ENCODE results near the gene ZNF443. TPM values are rescaled to one million over a fixed set of nuclear protein-coding genes. Genes with fewer than 3 reads are reported as not detected.
"Not testable (repeated sequence)": the region's sequence is repeated elsewhere in the genome, so short reads cannot be mapped to it uniquely, and the experiment has no call there.

ZNF443 gene
- total RNA-seq, 1 experiment from 2014 or later = 3.4 TPM

- H3K27ac ChIP-seq (ENCODE audit: low read length) = no peak overlapping the region
- intact Hi-C loops (cut with micrococcal nuclease) = no loop called here
- no peaks in the 10 kb centered on the region for H3F3A ChIP-seq (ENCODE audit: low read length, unreplicated experiment)
- DNase-seq (no peak), ATAC-seq (no peak)
- no peak overlapping the region for H2AFZ ChIP-seq (ENCODE audit: low read length)
- H3K27me3 ChIP-seq (ENCODE audit: low read length) = no peaks in the 10 kb centered on the region
- H3K36me3 ChIP-seq (ENCODE audit: low read depth, low read length) = peaks cover 3% of the 10 kb centered on the region; the same call in 1 of the 2 replicates
- ChIA-PET POLR2A (ENCODE audit: unreplicated experiment) (no interaction called here), CTCF (no interaction called here)
- no TSS peak for BruUV-seq (replicated peaks)
- no peak overlapping the region for H3K4me3 ChIP-seq (ENCODE audit: low read length)
- no peaks in the 10 kb centered on the region for H3K79me2 ChIP-seq (ENCODE audit: low read length)
- H4K20me1 ChIP-seq (ENCODE audit: low read length) = no peaks in the 10 kb centered on the region
- no peaks in the 10 kb centered on the region for H3K4me1 ChIP-seq (ENCODE audit: insufficient read depth, low read length)
- H3K4me2 ChIP-seq (ENCODE audit: low read length) = no peak overlapping the region
- H3K9ac ChIP-seq (ENCODE audit: low read length) = no peak overlapping the region
- no peak for TF ChIP-seq CTCF (conservative IDR thresholded peaks at IDR 0.05; ENCODE audit: low read depth, low read length)
- TF ChIP-seq EZH2phosphoT487 (IDR thresholded peaks at IDR 0.05; ENCODE audit: borderline replicate concordance, low read length) = no peak
- no peak for TF ChIP-seq EZH2 (IDR thresholded peaks at IDR 0.05; ENCODE audit: low read length, unreplicated experiment)
- no peaks in the 10 kb centered on the region for H3K9me2 ChIP-seq (replicated peaks; ENCODE audit: low read length)
- H3K9me3 ChIP-seq (ENCODE audit: low read length) = peaks cover 37% of the 10 kb centered on the region
Observed at GRCh38 chr19:12411893-12412292, 28.9 kb downstream of the ZNF443 start.

- Histone ChIP-seq H3K9me3 (ENCODE audit: low read length) (peaks cover 10% of the 10 kb centered on the region; the same call in 1 of the 2 replicates), H3K79me2 (ENCODE audit: low read length) (peaks cover 41% of the 10 kb centered on the region), H3K4me1 (ENCODE audit: insufficient read depth, low read length) (0 out of 2 replicates have a peak, but pooled peaks cover 4% of the 10 kb centered on the region), H3K9ac (ENCODE audit: low read length) (peak within 1 kb of the TSS; percentile 75), H3F3A (ENCODE audit: low read length, unreplicated experiment) (no peaks in the 10 kb centered on the region), H3K4me2 (ENCODE audit: low read length) (peak within 1 kb of the TSS; percentile 93), H3K4me3 (ENCODE audit: low read length) (peak within 1 kb of the TSS; percentile 92), H3K27me3 (ENCODE audit: low read length) (no peaks in the 10 kb centered on the region), H4K20me1 (ENCODE audit: low read length) (no peaks in the 10 kb centered on the region), H3K27ac (ENCODE audit: low read length) (peak within 1 kb of the TSS; percentile 67), H3K36me3 (ENCODE audit: low read depth, low read length) (peaks cover 17% of the 10 kb centered on the region), H3K9me2 (replicated peaks; ENCODE audit: low read length) (no peaks in the 10 kb centered on the region), H2AFZ (ENCODE audit: low read length) (peak within 1 kb of the TSS; percentile 91)
- DNase-seq (peak; percentile 99), ATAC-seq (peak; percentile 96)
- POLR2A ChIA-PET (ENCODE audit: unreplicated experiment) = interaction anchor here (0.6 kb wide), 1 partner anchor 56 kb away, joined by 4 read pairs; no protein-coding TSS in a partner anchor
- no peak for TF ChIP-seq EZH2phosphoT487 (IDR thresholded peaks at IDR 0.05; ENCODE audit: borderline replicate concordance, low read length)
- TF ChIP-seq CTCF (conservative IDR thresholded peaks at IDR 0.05; ENCODE audit: low read depth, low read length) = 0 out of 2 replicates have a peak, but pooled peaks have one; percentile 18
- CTCF ChIA-PET = no interaction called here
- intact Hi-C loops (cut with micrococcal nuclease) = loop anchor here (2.0 to 5.0 kb wide), 3 partner anchors 41 to 150 kb away; partner anchors contain the start of genes ZNF44, ZNF443 and ZNF564
- no TSS peak for BruUV-seq (replicated peaks)
Observed at GRCh38 chr19:12400633-12401502, 40.0 kb downstream of the ZNF443 start, which contains the start of gene ZNF799. Gene ZNF799 (minus strand): TSS chr19:12401271. CDS start chr19:12401070, 201 bp downstream.

GRCh38 chr19:12399901-12400632 lies 40.8 kb downstream of the ZNF443 start:
- intact Hi-C loops (cut with micrococcal nuclease) = loop anchor here (2.0 to 5.0 kb wide), 3 partner anchors 42 to 151 kb away; partner anchors contain the start of genes ZNF44, ZNF443 and ZNF564
- peaks cover 44% of the 10 kb centered on the region for H3K79me2 ChIP-seq (ENCODE audit: low read length)
- H3K9me3 ChIP-seq (ENCODE audit: low read length) = peaks cover 14% of the 10 kb centered on the region; the same call in 1 of the 2 replicates
- POLR2A ChIA-PET (ENCODE audit: unreplicated experiment); H4K20me1 ChIP-seq (ENCODE audit: low read length); H3K4me1 ChIP-seq (ENCODE audit: insufficient read depth, low read length); H3K27me3 ChIP-seq (ENCODE audit: low read length); H3F3A ChIP-seq (ENCODE audit: low read length, unreplicated experiment); H3K9me2 ChIP-seq (replicated peaks; ENCODE audit: low read length): not testable (repeated sequence)
- H3K27ac ChIP-seq (ENCODE audit: low read length) = peak overlapping the region; percentile 67
- peak overlapping the region; percentile 92 for H3K4me3 ChIP-seq (ENCODE audit: low read length)
- peak; percentile 51 for DNase-seq
- TSS peak; percentile 38 for BruUV-seq (replicated peaks)
- H2AFZ ChIP-seq (ENCODE audit: low read length) = peak overlapping the region; percentile 91
- peak overlapping the region; percentile 93 for H3K4me2 ChIP-seq (ENCODE audit: low read length)
- peak; percentile 30 for ATAC-seq
- CTCF ChIA-PET = interaction anchor here (0.6 kb wide), 1 partner anchor 19 kb away, joined by 11 read pairs; no protein-coding TSS in a partner anchor
- H3K36me3 ChIP-seq (ENCODE audit: low read depth, low read length) = peaks cover 25% of the 10 kb centered on the region
- peak overlapping the region; percentile 75 for H3K9ac ChIP-seq (ENCODE audit: low read length)

GRCh38 chr19:12391148-12391547 lies 49.7 kb downstream of the ZNF443 start:
- H4K20me1 ChIP-seq (ENCODE audit: low read length); H3K79me2 ChIP-seq (ENCODE audit: low read length); POLR2A ChIA-PET (ENCODE audit: unreplicated experiment); ATAC-seq; intact Hi-C loops (cut with micrococcal nuclease); DNase-seq; H3K27ac ChIP-seq (ENCODE audit: low read length); CTCF ChIA-PET; H3K4me1 ChIP-seq (ENCODE audit: insufficient read depth, low read length); H3K4me2 ChIP-seq (ENCODE audit: low read length); H3K9me2 ChIP-seq (replicated peaks; ENCODE audit: low read length); BruUV-seq (replicated peaks); H3F3A ChIP-seq (ENCODE audit: low read length, unreplicated experiment); H3K4me3 ChIP-seq (ENCODE audit: low read length); H2AFZ ChIP-seq (ENCODE audit: low read length); H3K27me3 ChIP-seq (ENCODE audit: low read length); H3K9ac ChIP-seq (ENCODE audit: low read length): not testable (repeated sequence)
- Histone ChIP-seq H3K9me3 (ENCODE audit: low read length) (peaks cover 39% of the 10 kb centered on the region), H3K36me3 (ENCODE audit: low read depth, low read length) (peaks cover 73% of the 10 kb centered on the region)
